Mucosa of rectum (tissue), 2 donors: ENCODE data around the gene RNLS.

Experiments
- H3K27ac ChIP-seq, 2 donors: one replicate each; pipeline ENCODE4 v1.7.0; 2013; ENCODE audit warnings: inconsistent platforms in 2 of 2, low read depth in 2 of 2, low read length in 2 of 2
- H3K27me3 ChIP-seq, 2 donors: one replicate each; pipeline ENCODE4 v1.7.0; 2013; ENCODE audit warnings: low read length in 2 of 2; ENCODE audit not compliant: control insufficient read depth in 2 of 2, insufficient read depth in 2 of 2
- H3K36me3 ChIP-seq, 2 donors: one replicate each; pipeline ENCODE4 v1.7.0; 2013; ENCODE audit warnings: low read length in 2 of 2; ENCODE audit not compliant: control insufficient read depth in 2 of 2, insufficient read depth in 2 of 2
- H3K4me1 ChIP-seq, 2 donors: one replicate each; pipeline ENCODE4 v1.7.0; 2013; ENCODE audit warnings: low read length in 2 of 2, mild to moderate bottlenecking in 1 of 2; ENCODE audit not compliant: control insufficient read depth in 2 of 2, insufficient read depth in 2 of 2
- H3K4me3 ChIP-seq, 2 donors: one replicate each; pipeline ENCODE4 v1.7.0; 2013; ENCODE audit warnings: low read length in 2 of 2
- H3K9ac ChIP-seq, 2 donors: one replicate each; pipeline ENCODE4 v1.7.0; 2013; ENCODE audit warnings: low read length in 2 of 2, low read depth in 1 of 2, mild to moderate bottlenecking in 1 of 2
- H3K9me3 ChIP-seq, 2 donors: one replicate each; pipeline ENCODE4 v1.7.0; 2013; ENCODE audit warnings: low read length in 2 of 2; ENCODE audit not compliant: control insufficient read depth in 2 of 2
- donor health status: healthy.
- donor health status: Normal muscosa, but diverticular disease.

RNLS gene

GRCh38 chr10:88466786-88467185, 116.3 kb downstream of the RNLS start:
- no peak overlapping the region for H3K27ac ChIP-seq
- no peaks in the 10 kb centered on the region for H3K36me3 ChIP-seq
- no peak overlapping the region for H3K4me3 ChIP-seq
- no peak overlapping the region for H3K9ac ChIP-seq
- H3K9me3 ChIP-seq, result no peaks in the 10 kb centered on the region
- no peaks in the 10 kb centered on the region for H3K4me1 ChIP-seq
- no peaks in the 10 kb centered on the region for H3K27me3 ChIP-seq

GRCh38 chr10:88465765-88466164, 117.4 kb downstream of the RNLS start:
- Histone ChIP-seq H3K27me3 (no peaks in the 10 kb centered on the region), H3K27ac (no peak overlapping the region), H3K4me1 (no peaks in the 10 kb centered on the region), H3K9ac (no peak overlapping the region), H3K36me3 (no peaks in the 10 kb centered on the region), H3K9me3 (no peaks in the 10 kb centered on the region), H3K4me3 (no peak overlapping the region)

GRCh38 chr10:88463811-88464210, 119.3 kb downstream of the RNLS start:
- H3K4me1 ChIP-seq, result no peaks in the 10 kb centered on the region
- no peak overlapping the region for H3K27ac ChIP-seq
- H3K9ac ChIP-seq, result no peak overlapping the region
- H3K27me3 ChIP-seq, result no peaks in the 10 kb centered on the region
- H3K36me3 ChIP-seq, result no peaks in the 10 kb centered on the region
- no peaks in the 10 kb centered on the region for H3K9me3 ChIP-seq
- H3K4me3 ChIP-seq, result no peak overlapping the region

GRCh38 chr10:88461426-88461825, 121.7 kb downstream of the RNLS start:
- no peaks in the 10 kb centered on the region for H3K36me3 ChIP-seq
- no peak overlapping the region for H3K9ac ChIP-seq
- no peak overlapping the region for H3K27ac ChIP-seq
- H3K4me3 ChIP-seq, result no peak overlapping the region
- no peaks in the 10 kb centered on the region for H3K9me3 ChIP-seq
- no peaks in the 10 kb centered on the region for H3K4me1 ChIP-seq
- no peaks in the 10 kb centered on the region for H3K27me3 ChIP-seq

GRCh38 chr10:88459530-88459929, 123.6 kb downstream of the RNLS start:
- no peaks in the 10 kb centered on the region for H3K4me1 ChIP-seq
- H3K27ac ChIP-seq, result no peak overlapping the region
- H3K9me3 ChIP-seq, result no peaks in the 10 kb centered on the region
- no peak overlapping the region for H3K9ac ChIP-seq
- no peaks in the 10 kb centered on the region for H3K27me3 ChIP-seq
- H3K36me3 ChIP-seq, result no peaks in the 10 kb centered on the region
- H3K4me3 ChIP-seq, result no peak overlapping the region

- Histone ChIP-seq H3K27me3 (no peaks in the 10 kb centered on the region), H3K9me3 (no peaks in the 10 kb centered on the region), H3K4me1 (no peaks in the 10 kb centered on the region), H3K36me3 (no peaks in the 10 kb centered on the region), H3K27ac (no peak overlapping the region), H3K4me3 (no peak overlapping the region), H3K9ac (no peak overlapping the region)
Observed at GRCh38 chr10:88458209-88458608, 124.9 kb downstream of the RNLS start.

- no peak overlapping the region for H3K27ac ChIP-seq
- H3K36me3 ChIP-seq, result no peaks in the 10 kb centered on the region
- H3K27me3 ChIP-seq, result no peaks in the 10 kb centered on the region
- no peak overlapping the region for H3K4me3 ChIP-seq
- H3K9ac ChIP-seq, result no peak overlapping the region
- no peaks in the 10 kb centered on the region for H3K4me1 ChIP-seq
- H3K9me3 ChIP-seq, result no peaks in the 10 kb centered on the region
Observed at GRCh38 chr10:88457660-88458059, 125.5 kb downstream of the RNLS start.

GRCh38 chr10:88456730-88457129, 126.4 kb downstream of the RNLS start:
- H3K9me3 ChIP-seq, result no peaks in the 10 kb centered on the region
- no peaks in the 10 kb centered on the region for H3K4me1 ChIP-seq
- no peak overlapping the region for H3K4me3 ChIP-seq
- H3K36me3 ChIP-seq, result no peaks in the 10 kb centered on the region
- H3K27me3 ChIP-seq, result no peaks in the 10 kb centered on the region
- H3K9ac ChIP-seq, result no peak overlapping the region
- no peak overlapping the region for H3K27ac ChIP-seq

GRCh38 chr10:88455831-88456230, 127.3 kb downstream of the RNLS start:
- Histone ChIP-seq H3K4me3 (no peak overlapping the region), H3K27me3 (no peaks in the 10 kb centered on the region), H3K9ac (no peak overlapping the region), H3K36me3 (no peaks in the 10 kb centered on the region), H3K9me3 (peaks cover 0 to 2% of the 10 kb centered on the region in 2 donors), H3K27ac (no peak overlapping the region), H3K4me1 (no peaks in the 10 kb centered on the region)

- no peak overlapping the region for H3K4me3 ChIP-seq
- H3K27ac ChIP-seq, result no peak overlapping the region
- H3K27me3 ChIP-seq, result no peaks in the 10 kb centered on the region
- no peak overlapping the region for H3K9ac ChIP-seq
- H3K9me3 ChIP-seq, result peaks cover 0 to 2% of the 10 kb centered on the region in 2 donors
- no peaks in the 10 kb centered on the region for H3K4me1 ChIP-seq
- no peaks in the 10 kb centered on the region for H3K36me3 ChIP-seq
Observed at GRCh38 chr10:88450201-88450600, 132.9 kb downstream of the RNLS start.

GRCh38 chr10:88442716-88443115, 140.4 kb downstream of the RNLS start:
- no peak overlapping the region for H3K4me3 ChIP-seq
- no peaks in the 10 kb centered on the region for H3K27me3 ChIP-seq
- H3K9ac ChIP-seq, result no peak overlapping the region
- H3K36me3 ChIP-seq, result no peaks in the 10 kb centered on the region
- no peak overlapping the region for H3K27ac ChIP-seq
- H3K4me1 ChIP-seq, result no peaks in the 10 kb centered on the region
- H3K9me3 ChIP-seq, result no peaks in the 10 kb centered on the region
